ENCODE data around the gene RPA3.

The RPA3 gene

GRCh38 chr7:7687800-7688199, 30.6 kb downstream of the RPA3 start:
- no peak for TF ChIP-seq TAF1 (IDR thresholded peaks at IDR 0.05; ENCODE audit: low read depth)
- no peak for TF ChIP-seq FOXM1 (IDR thresholded peaks at IDR 0.05; ENCODE audit: borderline replicate concordance, low read depth)
- no peak for TF ChIP-seq ZBTB7A (IDR thresholded peaks at IDR 0.05; ENCODE audit: low read depth)
- no peak for TF ChIP-seq TEAD4 (IDR thresholded peaks at IDR 0.05)
- TF ChIP-seq RAD21 (IDR thresholded peaks at IDR 0.05; ENCODE audit: low read depth), result no peak
- no peak for TF ChIP-seq YY1 (IDR thresholded peaks at IDR 0.05; ENCODE audit: low read depth)
- TF ChIP-seq CREB1 (IDR thresholded peaks at IDR 0.05; ENCODE audit: low read depth), result no peak
- TF ChIP-seq EP300 (IDR thresholded peaks at IDR 0.05; ENCODE audit: borderline replicate concordance), result no peak
- TF ChIP-seq NFIC (IDR thresholded peaks at IDR 0.05), result no peak

- TF ChIP-seq EGR1 (IDR thresholded peaks at IDR 0.05), result no peak
- no peak for TF ChIP-seq TCF12 (IDR thresholded peaks at IDR 0.05; ENCODE audit: low read depth)
- TF ChIP-seq, protein P1, sequence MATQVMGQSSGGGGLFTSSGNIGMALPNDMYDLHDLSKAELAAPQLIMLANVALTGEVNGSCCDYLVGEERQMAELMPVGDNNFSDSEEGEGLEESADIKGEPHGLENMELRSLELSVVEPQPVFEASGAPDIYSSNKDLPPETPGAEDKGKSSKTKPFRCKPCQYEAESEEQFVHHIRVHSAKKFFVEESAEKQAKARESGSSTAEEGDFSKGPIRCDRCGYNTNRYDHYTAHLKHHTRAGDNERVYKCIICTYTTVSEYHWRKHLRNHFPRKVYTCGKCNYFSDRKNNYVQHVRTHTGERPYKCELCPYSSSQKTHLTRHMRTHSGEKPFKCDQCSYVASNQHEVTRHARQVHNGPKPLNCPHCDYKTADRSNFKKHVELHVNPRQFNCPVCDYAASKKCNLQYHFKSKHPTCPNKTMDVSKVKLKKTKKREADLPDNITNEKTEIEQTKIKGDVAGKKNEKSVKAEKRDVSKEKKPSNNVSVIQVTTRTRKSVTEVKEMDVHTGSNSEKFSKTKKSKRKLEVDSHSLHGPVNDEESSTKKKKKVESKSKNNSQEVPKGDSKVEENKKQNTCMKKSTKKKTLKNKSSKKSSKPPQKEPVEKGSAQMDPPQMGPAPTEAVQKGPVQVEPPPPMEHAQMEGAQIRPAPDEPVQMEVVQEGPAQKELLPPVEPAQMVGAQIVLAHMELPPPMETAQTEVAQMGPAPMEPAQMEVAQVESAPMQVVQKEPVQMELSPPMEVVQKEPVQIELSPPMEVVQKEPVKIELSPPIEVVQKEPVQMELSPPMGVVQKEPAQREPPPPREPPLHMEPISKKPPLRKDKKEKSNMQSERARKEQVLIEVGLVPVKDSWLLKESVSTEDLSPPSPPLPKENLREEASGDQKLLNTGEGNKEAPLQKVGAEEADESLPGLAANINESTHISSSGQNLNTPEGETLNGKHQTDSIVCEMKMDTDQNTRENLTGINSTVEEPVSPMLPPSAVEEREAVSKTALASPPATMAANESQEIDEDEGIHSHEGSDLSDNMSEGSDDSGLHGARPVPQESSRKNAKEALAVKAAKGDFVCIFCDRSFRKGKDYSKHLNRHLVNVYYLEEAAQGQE (IDR thresholded peaks at IDR 0.05; ENCODE audit: low read depth), result no peak
Measured at GRCh38 chr7:7686811-7687508, 31.4 kb downstream of the RPA3 start.

- TF ChIP-seq RAD21 (IDR thresholded peaks at IDR 0.05; ENCODE audit: low read depth) (no peak), NFIC (IDR thresholded peaks at IDR 0.05) (no peak), TEAD4 (IDR thresholded peaks at IDR 0.05) (no peak), EP300 (IDR thresholded peaks at IDR 0.05; ENCODE audit: borderline replicate concordance) (no peak), TAF1 (IDR thresholded peaks at IDR 0.05; ENCODE audit: low read depth) (no peak), TCF12 (IDR thresholded peaks at IDR 0.05; ENCODE audit: low read depth) (no peak)
Measured at GRCh38 chr7:7682861-7683260, 35.5 kb downstream of the RPA3 start.

DNA sequence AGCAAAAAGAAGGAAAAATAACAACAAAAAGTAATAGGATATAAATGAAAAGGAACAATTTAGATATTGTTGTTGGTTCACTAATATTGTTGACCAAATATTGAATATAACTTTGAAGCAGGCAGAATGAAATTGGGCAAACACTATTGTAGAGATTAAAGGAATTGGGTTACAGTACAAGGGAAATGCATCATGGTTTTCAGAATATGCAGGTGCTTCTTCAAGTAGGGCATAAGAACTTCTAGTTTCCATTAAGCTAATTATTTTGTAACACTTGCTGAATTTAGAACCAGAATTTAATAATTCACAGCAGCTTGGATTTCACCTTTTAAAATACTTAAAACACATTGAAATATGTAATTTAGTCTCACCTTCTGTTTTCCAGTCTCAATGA, 36.5 kb downstream of the RPA3 start:
- TF ChIP-seq CEBPB (IDR thresholded peaks at IDR 0.05) (no peak), TEAD4 (IDR thresholded peaks at IDR 0.05) (no peak)

DNA sequence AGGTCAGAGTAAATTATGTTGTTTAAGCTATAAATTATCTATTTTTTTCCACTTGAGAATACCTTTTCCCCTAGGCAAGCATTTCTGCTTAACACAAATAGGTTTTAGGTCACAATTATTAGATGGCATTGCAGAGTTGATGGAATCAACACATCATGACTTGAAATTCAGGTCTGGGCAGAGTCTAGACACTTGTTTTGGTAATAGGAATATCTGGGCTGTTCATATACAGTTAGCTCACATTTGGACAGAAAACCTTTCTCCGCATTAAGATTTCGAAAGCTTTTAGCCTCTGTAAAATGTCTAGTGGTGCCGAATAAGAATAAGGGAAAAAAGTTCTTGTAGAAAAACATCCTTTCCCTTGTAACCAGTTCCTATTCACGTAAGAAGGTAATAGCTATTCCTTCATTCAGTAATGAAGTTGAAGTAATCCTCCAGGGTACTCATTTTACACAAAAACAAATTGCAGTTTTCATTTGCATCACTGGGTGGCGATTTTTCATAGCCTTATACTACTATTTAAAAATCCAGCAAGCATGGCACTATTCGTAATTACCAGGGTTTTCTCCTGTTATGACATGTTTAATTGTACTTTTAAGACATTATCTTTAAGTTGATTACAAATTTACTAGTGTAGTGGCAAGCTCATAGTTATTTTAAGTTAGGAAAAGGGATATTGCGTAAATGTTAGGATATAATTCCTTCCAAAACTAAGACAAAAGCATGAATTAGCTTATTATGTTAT, 37.0 kb downstream of the RPA3 start:
- TF ChIP-seq RAD21 (IDR thresholded peaks at IDR 0.05; ENCODE audit: low read depth) (peak; percentile 72), TEAD4 (IDR thresholded peaks at IDR 0.05) (no peak)

DNA sequence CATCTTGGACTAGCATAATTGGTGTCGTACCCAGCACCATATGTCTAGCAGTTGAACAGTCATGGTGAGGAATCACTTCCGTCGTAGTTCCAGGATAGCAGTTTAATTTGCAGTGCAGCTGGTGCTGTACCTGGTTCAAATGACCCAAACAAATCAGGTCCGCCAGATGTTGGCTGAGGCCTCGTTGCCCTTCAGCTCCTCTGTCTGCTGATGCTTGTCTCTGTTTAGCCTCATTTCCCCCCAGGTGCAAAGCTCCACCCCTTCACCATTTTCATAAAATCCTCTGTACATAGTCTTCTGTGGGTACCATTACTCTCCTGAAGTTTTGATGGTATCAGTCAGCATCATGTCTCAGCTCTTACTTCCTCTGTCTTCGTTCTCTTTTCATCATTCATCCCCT, 42.7 kb downstream of the RPA3 start:
- TF ChIP-seq TCF12 (IDR thresholded peaks at IDR 0.05; ENCODE audit: low read depth) (no peak), YY1 (IDR thresholded peaks at IDR 0.05; ENCODE audit: low read depth) (no peak), EGR1 (IDR thresholded peaks at IDR 0.05) (no peak), USF1 (IDR thresholded peaks at IDR 0.05) (no peak), TEAD4 (IDR thresholded peaks at IDR 0.05) (no peak), ZBTB7A (IDR thresholded peaks at IDR 0.05; ENCODE audit: low read depth) (no peak), TAF1 (IDR thresholded peaks at IDR 0.05; ENCODE audit: low read depth) (no peak)

DNA sequence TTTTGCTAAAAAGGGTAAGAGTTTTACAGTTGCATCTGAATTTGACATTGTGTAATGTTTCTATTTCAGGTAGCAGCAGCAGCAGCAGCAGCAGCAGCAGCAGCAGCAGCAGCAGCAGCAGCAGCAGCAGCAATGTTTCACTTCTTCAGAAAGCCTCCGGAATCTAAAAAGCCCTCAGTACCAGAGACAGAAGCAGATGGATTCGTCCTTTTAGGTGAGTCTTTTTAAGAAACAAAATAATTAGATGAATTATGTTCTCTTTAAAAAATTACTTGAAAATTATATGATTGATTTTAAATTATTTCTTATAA, 45.2 kb downstream of the RPA3 start:
- TF ChIP-seq FOXM1 (IDR thresholded peaks at IDR 0.05; ENCODE audit: borderline replicate concordance, low read depth) (no peak), RAD21 (IDR thresholded peaks at IDR 0.05; ENCODE audit: low read depth) (no peak), EGR1 (IDR thresholded peaks at IDR 0.05) (no peak), YY1 (IDR thresholded peaks at IDR 0.05; ENCODE audit: low read depth) (no peak), USF1 (IDR thresholded peaks at IDR 0.05) (no peak)

GRCh38 chr7:7672545-7673239, 45.7 kb downstream of the RPA3 start:
- TF ChIP-seq TAF1 (IDR thresholded peaks at IDR 0.05; ENCODE audit: low read depth), result no peak
- no peak for TF ChIP-seq MAX (IDR thresholded peaks at IDR 0.05)
- no peak for TF ChIP-seq NFIC (IDR thresholded peaks at IDR 0.05)

- no peak for TF ChIP-seq YY1 (IDR thresholded peaks at IDR 0.05; ENCODE audit: low read depth)
- TF ChIP-seq EGR1 (IDR thresholded peaks at IDR 0.05), result no peak
- TF ChIP-seq CEBPB (IDR thresholded peaks at IDR 0.05), result no peak
- no peak for TF ChIP-seq MAX (IDR thresholded peaks at IDR 0.05)
- no peak for TF ChIP-seq EP300 (IDR thresholded peaks at IDR 0.05; ENCODE audit: borderline replicate concordance)
- TF ChIP-seq TAF1 (IDR thresholded peaks at IDR 0.05; ENCODE audit: low read depth), result no peak
- TF ChIP-seq FOXM1 (IDR thresholded peaks at IDR 0.05; ENCODE audit: borderline replicate concordance, low read depth), result no peak
- TF ChIP-seq NFIC (IDR thresholded peaks at IDR 0.05), result no peak
- TF ChIP-seq, protein P1 (IDR thresholded peaks at IDR 0.05; ENCODE audit: low read depth), result no peak
- no peak for TF ChIP-seq RAD21 (IDR thresholded peaks at IDR 0.05; ENCODE audit: low read depth)
- TF ChIP-seq TEAD4 (IDR thresholded peaks at IDR 0.05), result no peak
Measured at GRCh38 chr7:7671361-7671760, 47.0 kb downstream of the RPA3 start.

Measured in Ishikawa (cell line).